Activated T-helper 1 cell treated with Interleukin-2 at 50 U/mL for 16 hours (primary cell): Measurements from ENCODE around the gene SREBF1.

Experiments
- DNase-seq: peaks from one replicate; pipeline ENCODE4 v3.0.0-alpha.2; 2020; ENCODE audit warnings: low read depth

SREBF1 gene

DNA sequence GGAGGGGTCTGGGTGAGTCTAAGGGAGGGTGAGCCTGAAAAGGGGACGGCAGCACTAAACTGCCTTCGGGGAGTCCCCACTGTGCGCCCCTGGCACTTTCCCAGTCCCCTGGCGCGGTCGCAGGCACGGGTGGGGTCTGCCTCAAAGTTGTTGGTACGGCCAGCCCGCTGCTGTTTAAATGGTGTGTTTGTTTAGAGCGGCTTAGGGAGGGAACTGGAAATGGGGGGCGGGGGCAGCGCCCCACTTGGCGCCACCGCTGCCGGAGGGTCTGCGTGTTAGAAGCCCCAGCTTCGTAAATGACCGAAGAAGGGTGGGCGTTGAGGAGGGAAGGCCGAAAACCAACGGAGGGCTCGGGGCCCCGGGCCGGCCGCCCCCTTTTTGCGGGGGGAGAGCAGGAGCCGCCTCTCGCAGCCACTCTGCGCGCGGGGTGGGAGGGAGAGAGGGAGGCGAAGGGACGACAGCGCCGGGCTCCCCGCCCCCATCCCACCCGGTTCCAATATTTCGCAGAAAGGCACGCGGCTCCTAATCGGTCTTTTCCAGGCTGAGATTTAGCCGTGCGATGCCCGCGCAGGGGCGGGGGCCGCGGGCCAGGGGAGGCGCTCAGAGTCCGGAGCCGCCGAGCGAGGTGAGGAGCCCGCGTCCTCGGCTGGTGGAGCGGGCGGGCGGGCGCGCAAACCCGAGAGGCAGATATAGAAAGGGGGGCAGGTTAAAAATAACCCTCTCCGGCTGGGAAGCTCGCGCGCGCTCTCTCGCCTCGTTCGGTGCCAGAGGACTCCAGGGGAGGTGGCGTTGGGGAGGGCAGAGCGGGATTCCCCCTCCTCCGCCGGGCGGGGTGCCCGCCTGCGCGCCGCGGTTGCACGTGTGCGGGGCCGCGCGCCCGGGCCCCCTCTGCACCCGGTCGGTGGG lies 54.9 kb downstream of the SREBF1 start:
- peak; percentile 17 for DNase-seq

DNA sequence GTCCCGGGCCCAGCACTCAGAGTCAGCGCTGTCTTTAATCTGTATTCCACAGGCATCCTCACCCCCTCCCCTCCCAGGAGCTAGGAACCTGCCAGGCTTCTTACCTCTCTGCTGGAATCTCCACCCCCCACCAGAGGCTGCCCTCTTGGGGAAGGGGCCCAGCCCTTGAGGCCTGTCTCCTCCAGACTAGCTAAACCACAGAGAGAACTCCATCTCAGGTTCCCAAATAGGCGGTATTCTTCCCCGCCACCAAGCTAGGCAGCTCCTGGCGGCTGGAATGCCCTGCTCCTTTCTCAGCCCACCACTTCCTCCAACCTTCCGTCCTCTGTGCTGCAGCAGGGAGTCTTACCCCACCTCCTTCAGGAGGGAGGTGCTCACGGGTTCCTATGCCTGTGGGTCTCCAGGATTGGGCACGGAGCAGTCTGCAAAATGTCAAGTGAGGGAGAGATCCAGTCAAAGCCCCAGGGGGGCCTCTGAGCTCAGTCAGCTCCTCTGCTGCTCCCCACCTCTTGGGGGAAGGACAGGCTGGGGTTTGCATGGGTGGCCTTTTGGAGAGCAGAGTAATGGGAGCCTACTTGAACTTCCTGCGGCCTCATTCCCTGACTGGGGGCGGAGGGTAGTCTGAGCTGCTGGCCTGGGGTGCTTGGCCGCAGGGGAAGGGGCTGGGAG lies 55.7 kb downstream of the SREBF1 start:
- DNase-seq: no peak

DNA sequence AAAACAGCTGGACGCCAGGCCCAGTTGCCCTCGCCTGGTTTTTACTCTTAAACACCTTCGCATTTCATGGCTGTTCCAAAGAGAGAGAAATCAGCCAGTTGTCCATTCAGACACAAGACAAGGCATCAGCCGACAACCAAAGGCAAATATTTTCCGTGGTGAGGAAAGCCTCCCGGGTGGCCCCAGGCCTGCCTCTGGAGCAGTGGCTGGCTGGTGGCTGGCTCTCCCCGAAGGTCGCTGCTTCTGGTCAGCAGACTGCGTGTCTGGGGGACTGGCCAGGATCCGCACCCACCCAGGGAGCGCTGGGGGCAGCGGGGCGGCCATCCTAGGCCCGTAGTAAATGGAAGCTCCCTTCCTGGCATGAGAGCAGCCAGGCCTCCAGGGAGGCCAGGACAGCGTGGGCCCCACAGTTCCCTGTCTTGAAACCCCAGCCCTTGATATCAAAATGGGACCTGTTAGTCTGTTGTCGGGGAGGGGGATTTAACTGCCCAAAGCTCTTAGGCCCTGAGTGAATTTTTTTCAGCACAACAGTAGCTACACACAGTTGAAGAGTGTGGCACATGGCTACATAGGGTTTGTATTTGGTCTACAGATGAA lies 57.7 kb downstream of the SREBF1 start:
- DNase-seq: no peak

DNA sequence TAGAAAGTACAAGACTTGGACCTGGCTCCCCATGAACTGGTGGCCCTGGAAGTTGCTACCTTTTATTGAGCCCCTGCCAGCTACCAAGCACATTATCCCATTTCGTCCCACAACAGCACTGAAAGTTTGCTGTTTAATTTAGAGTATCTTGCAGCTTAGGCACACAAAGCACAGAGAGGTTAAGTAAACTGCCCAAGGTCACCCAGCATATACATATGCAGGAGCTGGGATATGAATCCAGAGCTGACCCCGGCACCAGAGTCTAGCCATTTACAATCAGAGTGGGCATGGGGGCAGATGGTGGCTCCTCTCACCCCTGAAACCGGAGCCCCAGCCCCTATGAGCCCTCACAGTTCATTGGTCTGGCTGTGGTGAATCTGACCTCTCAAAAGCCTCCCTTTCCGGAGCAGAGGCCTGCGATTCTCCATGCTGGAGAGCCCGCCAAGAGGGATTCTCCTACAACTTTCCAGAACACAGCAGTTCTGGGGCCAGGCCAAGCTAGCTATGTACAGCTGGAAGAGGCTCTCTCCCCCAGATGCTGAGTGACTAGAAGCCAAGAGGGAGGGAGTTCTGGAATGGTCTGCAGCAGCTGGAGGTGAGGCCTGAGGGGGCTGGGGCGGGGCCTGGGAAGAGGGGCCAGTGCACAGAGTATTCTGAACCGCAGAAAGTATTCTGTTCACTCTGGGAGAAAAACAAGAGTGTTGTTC lies 58.3 kb downstream of the SREBF1 start:
- no peak for DNase-seq

DNA sequence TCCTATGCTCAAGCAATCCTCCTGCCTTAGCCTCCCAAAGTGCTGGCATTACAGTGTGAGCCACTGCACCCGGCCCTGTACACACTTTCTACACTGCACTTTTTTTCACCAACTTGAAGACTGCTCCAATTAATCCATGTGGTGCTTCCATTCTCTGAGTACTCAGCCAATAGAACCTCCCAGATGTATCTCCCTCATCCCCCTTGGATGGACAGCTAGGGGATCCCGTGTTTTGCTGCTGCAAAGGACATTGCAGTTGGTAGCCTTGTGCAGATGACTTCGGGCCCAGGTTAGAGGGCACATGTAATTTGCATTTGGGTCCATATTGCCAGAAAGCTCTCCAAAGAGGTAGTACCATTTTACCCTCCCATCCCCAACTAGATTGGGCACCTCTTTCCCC lies 59.9 kb downstream of the SREBF1 start:
- DNase-seq: no peak

DNA sequence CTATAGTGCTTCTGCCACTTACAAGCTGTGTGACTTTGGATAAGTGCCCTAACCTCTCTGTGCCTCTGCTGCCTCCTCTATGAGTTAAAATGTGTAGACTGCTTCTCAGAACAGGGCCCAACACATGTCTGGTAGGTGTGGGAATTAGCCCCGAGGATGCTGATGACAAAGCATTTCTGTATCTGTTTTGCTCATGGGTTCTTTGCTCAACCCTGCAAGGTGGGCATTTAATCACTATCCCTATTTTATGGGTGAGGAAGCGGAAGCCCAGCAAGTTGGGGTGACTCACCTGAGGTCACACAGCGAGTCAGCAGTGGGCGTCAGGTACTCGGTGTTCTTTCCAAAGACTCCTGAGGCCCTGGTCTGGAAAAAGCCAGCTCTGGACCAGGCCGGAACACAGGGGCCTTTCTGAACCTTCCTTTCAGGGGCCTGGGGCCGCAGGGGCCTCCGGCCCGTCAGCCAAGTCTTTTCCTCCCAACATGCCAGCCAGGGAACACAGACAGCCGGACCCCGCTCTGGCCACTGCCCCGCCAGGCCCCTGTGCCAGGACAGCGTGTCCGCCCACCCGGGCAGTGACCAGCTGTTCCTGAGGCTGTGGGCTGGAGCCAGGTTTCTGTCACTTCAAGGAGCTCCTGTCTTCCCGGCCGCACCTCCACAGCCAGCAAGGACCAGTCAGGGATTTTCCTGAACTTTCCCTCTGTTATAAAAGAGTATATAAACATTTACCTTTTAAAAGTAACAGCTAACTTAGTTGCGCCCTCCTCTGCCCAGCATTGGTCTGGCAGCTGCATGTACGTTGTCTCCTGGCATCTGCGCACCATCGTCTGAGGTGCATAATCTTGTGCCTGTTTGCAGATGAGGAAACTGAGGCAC lies 62.5 kb downstream of the SREBF1 start:
- DNase-seq: no peak

DNA sequence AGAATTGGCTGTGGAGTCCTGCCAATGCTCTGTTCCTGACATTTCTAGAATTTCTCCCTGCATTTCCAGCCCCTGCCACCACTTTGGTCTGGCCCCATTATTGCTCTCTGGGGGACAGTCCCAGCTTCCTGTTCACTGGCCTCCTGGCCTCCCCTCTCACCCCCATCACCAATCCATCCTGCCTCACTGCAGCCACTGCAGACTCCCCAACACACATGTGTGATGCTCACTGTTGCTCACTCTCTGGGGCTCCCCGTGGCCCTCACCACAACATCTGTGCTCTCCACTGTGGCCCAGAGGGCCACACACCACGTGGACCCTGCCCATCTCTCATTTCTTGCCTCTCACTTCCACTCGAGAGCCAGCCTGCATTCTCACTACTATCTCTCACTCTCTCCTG lies 64.6 kb downstream of the SREBF1 start:
- DNase-seq: no peak

DNA sequence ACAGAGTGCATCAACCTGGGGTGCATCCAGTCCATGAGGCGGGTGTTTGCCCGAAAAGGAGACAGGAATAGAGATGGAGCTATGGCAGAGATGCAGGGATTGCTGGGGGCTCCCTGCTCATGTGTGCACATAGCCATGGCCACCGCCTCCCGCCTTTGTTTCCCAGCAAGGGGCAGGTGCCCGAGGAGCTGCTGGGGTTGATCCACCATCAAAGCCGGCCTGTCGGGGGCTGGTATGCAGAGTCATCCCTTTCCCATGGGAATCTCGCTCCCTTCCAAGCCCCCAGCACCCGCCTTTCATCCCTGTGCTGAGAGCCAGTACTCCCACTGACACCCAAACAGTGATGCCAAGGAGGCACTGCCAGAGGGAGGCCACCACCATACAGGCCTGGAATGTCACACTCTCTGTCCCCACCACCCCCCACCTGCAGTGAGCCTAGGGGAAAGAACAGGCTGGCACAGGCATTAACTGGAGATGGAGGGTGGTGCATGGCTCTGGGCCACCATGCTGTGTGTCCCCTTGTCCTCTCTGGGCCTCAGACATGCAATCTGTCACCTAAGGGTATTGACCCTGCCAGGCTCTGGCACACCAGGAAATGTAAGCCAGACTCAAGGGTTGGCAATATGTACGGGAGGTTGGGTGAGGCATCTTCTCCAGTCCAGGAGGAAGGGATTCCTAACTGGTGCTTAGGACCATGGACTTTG lies 65.1 kb downstream of the SREBF1 start:
- no peak for DNase-seq

DNA sequence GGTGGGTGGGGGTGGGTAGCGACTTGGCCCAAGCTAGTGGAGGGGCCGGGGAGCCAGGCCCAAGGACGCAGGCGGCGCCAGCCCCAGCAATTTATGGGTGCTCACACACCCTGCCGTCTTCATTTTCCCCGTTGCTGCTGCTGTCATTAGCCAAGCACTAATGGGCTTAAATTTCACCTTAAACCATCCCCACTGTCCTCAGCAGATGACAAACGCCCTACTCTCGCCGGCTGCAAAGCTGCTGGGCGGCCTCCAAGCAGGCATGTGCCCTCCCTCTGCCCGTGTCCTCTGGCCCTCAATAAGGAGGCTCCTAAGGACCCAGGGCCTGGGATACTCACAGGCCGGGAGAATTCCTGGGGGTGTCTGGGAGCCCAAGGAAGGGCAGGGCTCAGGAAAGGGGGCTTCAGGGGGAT lies 66.1 kb downstream of the SREBF1 start:
- DNase-seq: no peak

DNA sequence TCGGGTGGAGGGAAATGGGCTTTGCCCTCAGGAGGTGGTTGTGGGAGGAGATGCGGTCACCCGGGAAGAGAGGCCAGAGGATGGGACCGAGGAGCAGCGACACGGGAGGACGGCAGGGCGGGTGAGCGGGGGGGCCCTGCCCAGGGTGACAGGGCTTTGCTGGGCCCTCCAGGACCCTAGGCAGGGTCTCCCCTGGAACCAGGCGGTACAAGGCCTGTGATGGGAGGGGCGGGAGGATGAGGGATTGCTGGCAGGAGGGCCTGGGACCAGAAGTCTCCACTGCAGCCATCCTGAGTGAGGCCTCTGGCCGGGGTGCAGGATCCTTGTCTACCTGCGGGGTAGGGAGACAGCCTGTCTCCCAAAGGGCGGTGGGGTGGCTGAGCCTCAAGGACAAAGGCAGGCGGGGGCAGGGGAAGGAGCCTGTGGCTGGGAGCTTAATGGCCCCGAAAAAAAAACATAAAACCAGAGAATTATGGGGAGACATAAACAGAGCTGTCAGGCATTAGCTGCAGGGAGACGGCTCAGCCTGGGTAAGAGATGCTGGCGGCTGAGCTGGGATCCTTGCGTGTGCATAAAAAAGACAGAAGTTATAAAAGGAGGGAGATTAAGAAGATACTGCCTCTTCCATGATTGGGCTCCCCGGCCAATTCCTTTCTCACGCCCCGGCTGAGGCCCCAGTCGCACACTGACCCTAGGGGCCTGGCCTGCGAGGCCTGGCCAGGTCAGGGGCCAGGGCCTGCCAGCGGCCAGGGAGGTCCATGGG lies 66.7 kb downstream of the SREBF1 start:
- DNase-seq: no peak

DNA sequence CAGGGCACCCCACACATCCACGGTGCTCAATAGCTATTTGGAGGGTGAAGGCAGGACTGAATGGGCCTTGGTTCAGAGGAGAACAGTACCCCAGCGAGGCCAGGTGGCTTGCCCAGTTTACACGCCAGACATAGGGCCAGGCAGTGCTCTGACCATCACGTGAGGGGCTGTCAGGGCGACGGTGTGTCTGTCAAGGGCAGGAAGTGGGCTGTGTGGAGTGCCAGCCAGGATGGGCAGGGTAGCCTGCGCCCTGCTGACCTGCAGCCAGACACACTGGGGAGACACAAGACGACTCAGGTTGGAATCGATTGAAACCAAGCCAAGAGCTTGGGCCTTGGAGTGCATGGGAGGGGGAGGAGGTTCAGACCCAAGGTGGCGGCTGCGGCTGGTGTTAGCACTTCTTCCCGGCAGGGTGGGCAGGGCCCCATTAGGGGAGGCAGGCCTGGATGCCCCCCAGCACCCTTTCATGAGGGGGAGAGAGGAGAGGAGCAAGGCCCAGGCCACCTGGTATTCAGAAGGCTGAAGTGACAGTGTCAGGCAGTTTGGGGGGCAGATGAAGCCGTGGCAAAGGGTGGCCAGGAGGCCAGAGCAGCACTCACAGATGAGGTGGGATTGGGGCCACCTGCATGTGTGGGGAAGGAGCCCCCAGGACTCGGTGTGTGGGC lies 68.2 kb downstream of the SREBF1 start:
- DNase-seq: no peak

DNA sequence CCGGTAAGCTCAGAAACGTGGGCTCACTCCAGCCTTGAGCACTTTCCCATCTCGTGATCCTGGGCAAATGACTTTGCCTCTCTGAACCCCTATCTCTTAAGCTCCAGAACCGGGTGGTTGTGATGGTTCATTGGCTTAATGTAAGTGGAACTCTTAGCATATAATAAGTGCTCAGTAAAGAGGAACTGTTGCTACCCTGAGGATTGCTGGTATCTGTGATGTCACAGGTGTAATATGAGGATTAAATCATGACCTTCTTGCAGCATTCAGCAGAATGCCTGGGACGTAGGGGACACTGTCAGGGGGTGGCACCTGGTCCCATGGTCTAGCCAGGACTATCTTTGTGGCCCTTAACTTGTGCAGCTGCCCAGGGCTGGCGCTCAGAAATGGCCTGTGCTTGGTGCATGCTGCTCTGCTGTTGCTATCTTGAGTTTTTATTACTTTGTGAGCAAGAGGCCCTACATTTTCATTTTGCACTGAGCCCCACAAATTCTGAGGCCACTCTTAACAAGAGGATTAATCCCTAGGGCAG lies 68.8 kb downstream of the SREBF1 start:
- DNase-seq: no peak

DNA sequence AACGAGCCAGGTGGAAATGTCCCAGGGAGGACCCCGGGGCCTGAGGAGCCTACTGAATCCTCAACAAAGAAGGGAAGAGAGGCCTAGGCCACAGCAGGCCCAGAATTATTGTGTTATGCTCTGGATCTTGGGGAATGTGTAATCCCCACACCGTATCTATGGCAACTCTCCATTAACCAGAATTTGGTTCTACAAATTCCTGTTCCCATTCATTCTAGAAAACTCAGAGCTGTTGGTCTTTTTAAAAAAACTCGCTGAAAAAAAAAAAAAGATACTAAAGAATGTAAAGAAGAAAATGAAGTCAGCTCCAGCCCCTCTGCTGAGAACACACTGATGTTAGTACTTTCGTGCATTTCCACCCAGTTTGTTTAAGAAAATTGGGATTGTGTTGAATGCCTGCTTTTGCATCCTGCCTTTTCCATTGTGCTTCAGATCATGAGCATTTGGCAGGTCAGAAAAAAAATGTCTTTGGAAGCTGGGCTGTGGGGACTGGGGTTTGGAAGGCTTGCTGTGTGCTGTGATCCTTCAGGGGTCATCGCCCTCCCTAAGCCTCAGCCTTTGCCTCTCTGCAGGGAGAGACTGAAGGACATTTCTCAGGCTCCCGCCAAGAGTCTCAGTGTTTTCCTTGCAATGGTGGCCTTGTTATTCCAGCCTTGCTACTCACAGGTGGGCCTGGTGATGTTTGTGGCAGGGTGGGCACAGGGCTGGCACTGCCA lies 69.5 kb downstream of the SREBF1 start:
- DNase-seq: no peak

DNA sequence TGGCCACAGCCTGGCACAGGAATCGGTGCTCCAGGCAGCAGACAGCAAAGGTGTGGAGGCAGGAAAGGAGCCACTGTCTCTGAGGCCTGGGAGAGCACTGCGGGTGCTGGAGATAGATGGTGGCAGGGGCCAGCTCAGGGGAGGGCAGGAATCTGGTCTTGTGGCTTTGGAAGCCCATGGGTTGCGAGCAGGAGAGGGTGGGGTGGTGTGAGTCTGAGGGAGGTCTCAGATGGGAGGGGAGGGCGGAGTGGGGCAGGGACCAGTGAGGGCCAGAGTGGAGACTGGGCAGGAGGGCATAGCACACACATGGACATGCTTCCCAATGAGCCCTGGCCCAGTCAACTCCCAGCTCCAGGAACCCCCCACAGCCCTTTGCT lies 70.1 kb downstream of the SREBF1 start:
- no peak for DNase-seq

DNA sequence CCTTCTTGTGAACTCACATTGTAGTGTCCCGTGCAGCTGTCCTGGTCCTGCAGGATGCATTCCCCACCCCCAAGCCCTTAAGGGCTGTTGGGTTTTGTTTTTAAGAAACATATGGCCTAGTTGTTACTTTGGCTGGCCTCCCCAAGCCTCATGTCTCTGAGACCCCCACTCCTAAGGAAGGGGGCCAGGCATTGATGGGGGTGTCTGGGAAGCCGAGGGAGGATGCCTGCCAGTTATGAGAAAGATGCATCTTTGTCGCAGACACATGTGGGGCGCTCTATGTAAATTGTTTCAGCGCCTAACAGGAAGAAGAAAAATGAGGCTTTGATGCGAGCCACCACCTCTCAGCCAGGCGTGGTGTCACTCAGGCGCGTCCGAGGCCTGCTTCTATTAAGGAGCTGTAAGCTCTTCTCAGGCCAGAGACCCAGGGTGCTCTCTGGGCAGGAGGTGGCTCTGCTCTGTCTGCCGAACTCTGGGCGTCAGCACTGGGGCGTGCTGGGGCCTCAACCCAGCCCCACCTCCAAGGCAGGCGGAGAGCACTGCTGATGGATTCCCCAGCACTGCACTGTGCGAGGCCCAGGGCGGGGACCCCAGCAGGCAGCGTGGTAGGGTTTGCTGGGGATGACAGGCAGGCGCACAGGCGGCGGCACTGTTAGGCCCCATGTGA lies 70.6 kb downstream of the SREBF1 start:
- DNase-seq: no peak

DNA sequence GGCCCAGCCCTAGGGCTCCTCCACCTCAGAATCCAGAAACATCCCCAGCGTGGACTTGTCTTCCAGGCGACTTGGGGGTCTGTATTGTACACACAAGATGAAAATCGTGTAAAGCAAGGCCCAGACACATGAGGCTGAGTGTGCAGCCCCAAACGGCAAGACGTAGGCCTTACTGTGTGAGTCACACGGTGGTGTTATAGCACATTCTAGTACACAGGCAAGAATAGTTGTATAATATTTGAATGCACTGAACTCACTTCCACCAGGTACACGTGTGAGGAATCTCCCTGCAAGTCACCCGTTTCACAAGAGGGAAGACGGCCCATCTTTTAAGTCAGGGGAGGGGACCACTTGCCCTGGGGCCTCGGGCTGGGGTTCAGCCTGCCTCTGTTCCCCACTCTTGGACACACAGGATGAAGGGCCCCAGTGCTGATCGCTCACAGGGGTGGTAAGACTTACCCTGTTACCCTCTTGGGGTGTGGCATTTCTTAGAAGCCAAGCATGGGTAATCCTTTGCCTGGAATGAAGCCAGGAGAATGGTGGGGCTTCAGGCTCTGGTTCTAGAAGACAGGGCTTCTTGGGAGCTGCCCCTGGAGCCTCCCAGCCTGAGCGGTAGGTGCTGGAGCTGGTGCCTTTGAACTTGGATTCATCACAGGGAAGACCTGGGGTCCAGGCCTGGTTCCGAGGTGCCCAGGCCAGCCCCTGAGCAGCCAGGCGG lies 71.3 kb downstream of the SREBF1 start:
- no peak for DNase-seq

DNA sequence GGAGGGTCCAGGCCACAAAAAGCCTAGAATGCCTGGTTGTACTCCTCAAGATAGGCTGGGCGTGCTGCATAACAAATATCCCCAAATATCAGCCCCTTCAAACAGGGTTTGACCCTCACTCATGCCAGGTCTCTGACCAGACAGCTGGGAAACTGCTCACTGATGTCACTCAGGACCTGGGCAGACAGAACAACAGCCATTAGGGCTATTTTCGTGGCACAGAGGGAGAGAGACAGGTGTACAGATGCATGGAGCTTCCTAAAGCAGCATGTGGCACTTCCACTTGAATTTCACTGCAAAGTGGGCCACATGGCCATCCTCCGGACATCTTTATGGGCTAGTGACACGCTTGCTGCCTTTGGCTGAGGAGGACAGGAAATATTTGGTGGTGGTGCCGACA lies 73.1 kb downstream of the SREBF1 start:
- DNase-seq: no peak
